ENCODE results near the gene DSG1. TPM values are rescaled to one million over a fixed set of nuclear protein-coding genes. Genes with fewer than 3 reads are reported as not detected.
"Not testable (repeated sequence)": the region's sequence is repeated elsewhere in the genome, so short reads cannot be mapped to it uniquely, and the experiment has no call there.

Gene DSG1
- total RNA-seq, 1 donor, result not detected

GRCh38 chr18:31275722-31276463, 42.1 kb upstream of the DSG1 start:
- H3K4me3 ChIP-seq (ENCODE audit: low read depth, low read length), result no peak overlapping the region
- TF ChIP-seq CTCF (IDR thresholded peaks at IDR 0.05; ENCODE audit: insufficient read depth, low read length), result no peak
- DNase-seq (ENCODE audit: low read depth), result no peak

DNA sequence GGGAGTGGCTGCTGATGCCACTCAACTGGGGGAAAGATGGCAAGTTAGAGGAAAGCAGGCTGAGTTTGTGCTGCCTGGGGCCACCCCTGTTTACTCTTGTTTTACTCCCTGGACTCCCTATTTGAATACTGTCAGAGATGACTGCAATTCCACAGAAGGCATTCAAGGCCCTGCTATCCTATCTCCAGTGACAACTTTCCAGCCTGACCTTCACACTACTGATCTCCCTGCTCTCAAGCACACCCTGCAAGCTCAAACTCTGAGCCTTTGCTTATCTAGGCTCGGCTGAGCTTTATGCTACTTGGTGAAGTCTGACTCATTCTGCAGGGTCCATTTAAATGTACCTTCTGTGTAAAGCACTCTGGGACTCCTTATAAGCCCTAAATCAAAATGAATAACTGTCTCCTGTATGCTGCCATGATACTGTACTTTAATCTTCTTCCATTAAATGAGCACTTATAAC, 39.3 kb upstream of the DSG1 start:
- TF ChIP-seq CTCF (IDR thresholded peaks at IDR 0.05; ENCODE audit: insufficient read depth, low read length), result no peak
- H3K4me3 ChIP-seq (ENCODE audit: low read depth, low read length), result no peak overlapping the region
- no peak for DNase-seq (ENCODE audit: low read depth)

- H3K4me3 ChIP-seq (ENCODE audit: low read depth, low read length), result no peak overlapping the region
- DNase-seq (ENCODE audit: low read depth), result no peak
- no peak for TF ChIP-seq CTCF (IDR thresholded peaks at IDR 0.05; ENCODE audit: insufficient read depth, low read length)
These were observed 37.5 kb upstream of the DSG1 start for GRCh38 chr18:31280502-31280901.

GRCh38 chr18:31281437-31281836, 36.5 kb upstream of the DSG1 start:
- no peak for DNase-seq (ENCODE audit: low read depth)
- H3K4me3 ChIP-seq (ENCODE audit: low read depth, low read length), result no peak overlapping the region
- TF ChIP-seq CTCF (IDR thresholded peaks at IDR 0.05; ENCODE audit: insufficient read depth, low read length), result no peak

DNA sequence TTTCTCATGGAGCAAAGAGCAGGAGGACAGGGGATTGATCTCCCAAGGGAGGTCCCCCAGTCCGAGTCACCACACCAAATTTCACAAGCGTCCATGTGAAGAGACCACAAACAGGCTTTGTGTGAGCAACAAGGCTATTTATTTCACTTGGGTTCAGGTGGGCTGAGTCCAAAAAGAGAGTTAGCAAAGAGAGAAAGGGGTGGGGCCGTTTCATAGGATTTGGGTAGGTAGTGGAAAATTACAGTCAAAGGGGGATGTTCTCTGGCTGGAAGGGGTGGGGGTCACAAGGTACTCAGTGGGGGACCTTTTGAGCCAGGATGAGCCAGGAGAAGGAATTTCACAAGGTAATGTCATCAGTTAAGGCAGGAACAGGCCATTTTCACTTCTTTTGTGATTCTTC, 28.5 kb upstream of the DSG1 start:
- not testable (repeated sequence) for DNase-seq (ENCODE audit: low read depth); H3K4me3 ChIP-seq (ENCODE audit: low read depth, low read length)

- no peak for DNase-seq (ENCODE audit: low read depth)
- no peak for TF ChIP-seq CTCF (IDR thresholded peaks at IDR 0.05; ENCODE audit: insufficient read depth, low read length)
- H3K4me3 ChIP-seq (ENCODE audit: low read depth, low read length), result no peak overlapping the region
These were observed 26.3 kb upstream of the DSG1 start for GRCh38 chr18:31291688-31292087.

DNA sequence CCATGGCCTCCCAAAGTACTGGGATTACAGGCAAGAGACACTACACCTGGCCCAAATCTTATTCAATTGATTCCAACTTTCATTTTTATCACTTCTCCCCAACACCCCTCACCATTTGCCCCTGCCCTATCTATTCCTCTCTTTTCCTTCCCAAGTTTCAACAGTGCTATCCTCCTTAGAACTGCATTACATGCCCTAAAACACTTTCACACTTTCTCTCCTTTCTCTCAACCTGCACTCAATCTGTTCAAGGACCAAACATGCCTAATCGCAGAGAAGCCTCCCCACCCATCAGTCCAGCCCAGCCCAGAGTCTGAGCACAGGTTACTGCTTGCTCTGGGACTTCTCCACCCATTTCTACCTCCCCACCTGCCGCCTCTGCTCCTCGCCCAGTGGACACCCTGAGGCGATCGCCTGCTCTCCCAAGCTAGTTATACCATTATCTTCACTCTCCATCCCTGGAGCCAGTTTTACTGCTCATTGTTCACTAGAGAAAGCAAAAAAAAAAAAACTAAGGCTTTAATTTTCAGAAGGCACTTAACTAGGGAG, 23.7 kb upstream of the DSG1 start:
- no peak for TF ChIP-seq CTCF (IDR thresholded peaks at IDR 0.05; ENCODE audit: insufficient read depth, low read length)
- no peak overlapping the region for H3K4me3 ChIP-seq (ENCODE audit: low read depth, low read length)
- no peak for DNase-seq (ENCODE audit: low read depth)
